Panc1 (cell line): ENCODE data around the gene RBM14. TPM values are rescaled to one million over a fixed set of nuclear protein-coding genes. Genes with fewer than 3 reads are reported as not detected.

Experiments used
- ATAC-seq: fragments of 200-7000 bp; cut with Tn5 transposase; 2 replicates; pipeline ENCODE4 v1.9.1; 2020; ENCODE audit warnings: mild to moderate bottlenecking, moderate library complexity
- BruUV-seq: library from RNA; stranded (reverse); fragments of 400-500 nt; replicated peaks from 2 replicates; lab custom pipeline; 2021; lab: Mats Ljungman, UMichigan
- CTCF ChIA-PET: fragments of 300-600 bp; sonication (Branson Sonifier 250); formaldehyde crosslinking; loops from one replicate; lab custom pipeline; 2022; ENCODE audit warnings: antibody characterized with exemption; lab: Charles Lee
- POLR2A ChIA-PET: fragments of 300-600 bp; sonication (Branson Sonifier 250); formaldehyde crosslinking; loops from one replicate; lab custom pipeline; 2022; ENCODE audit warnings: antibody characterized with exemption; lab: Charles Lee
- DNase-seq: peaks from one replicate; pipeline ENCODE4 v3.0.0-alpha.2; 2010; ENCODE audit warnings: low read depth, low spot score
- H3K27ac ChIP-seq: 2 replicates; pipeline ENCODE4 v1.5.1; 2011; ENCODE audit warnings: mild to moderate bottlenecking, low read length, inconsistent platforms
- H3K27me3 ChIP-seq: fragments of 200-500 bp; sonication (Bioruptor generic); 2 replicates; pipeline ENCODE4 v1.6.0; 2014; ENCODE audit warnings: low read length, inconsistent platforms; ENCODE audit not compliant: control insufficient read depth, insufficient read depth
- H3K36me3 ChIP-seq: fragments of 200-500 bp; sonication (Bioruptor generic); 2 replicates; pipeline ENCODE4 v1.5.1; 2014; ENCODE audit warnings: inconsistent platforms, mild to moderate bottlenecking, low read length, moderate library complexity; ENCODE audit not compliant: control insufficient read depth, insufficient read depth
- H3K4me1 ChIP-seq: 2 replicates; pipeline ENCODE4 v1.5.1; 2011; ENCODE audit warnings: inconsistent platforms, mild to moderate bottlenecking, low read length, moderate library complexity; ENCODE audit not compliant: control insufficient read depth, insufficient read depth
- H3K4me3 ChIP-seq, 2 experiments: 2 replicates each; pipeline ENCODE4 v1.5.1; 2011 to 2012; ENCODE audit warnings: low read depth in 2 of 2, low read length in 2 of 2, mild to moderate bottlenecking in 2 of 2, inconsistent platforms in 1 of 2, moderate library complexity in 1 of 2
- H3K9me3 ChIP-seq: fragments of 200-500 bp; sonication (Bioruptor generic); 2 replicates; pipeline ENCODE4 v1.5.1; 2014; ENCODE audit warnings: low read depth, mild to moderate bottlenecking, inconsistent platforms, low read length, moderate library complexity; ENCODE audit not compliant: control insufficient read depth, insufficient read depth
- CTCF ChIP-seq: fragments of 450-650 bp; IDR thresholded peaks from 2 replicates; pipeline ENCODE4 v1.5.1; 2017; ENCODE audit warnings: mild to moderate bottlenecking
- POLR2AphosphoS5 ChIP-seq: IDR thresholded peaks from 2 replicates; pipeline ENCODE4 v1.6.1; 2012; ENCODE audit warnings: mild to moderate bottlenecking, low read depth, low read length, moderate library complexity
- REST ChIP-seq, 2 experiments: IDR thresholded peaks; 2 replicates each; pipeline ENCODE4 v1.6.1; 2011 to 2012; ENCODE audit warnings: low read depth in 2 of 2, control low read depth in 1 of 2, low read length in 1 of 2, mild to moderate bottlenecking in 1 of 2, moderate library complexity in 1 of 2; ENCODE audit not compliant: insufficient read depth in 1 of 2
- SIN3A ChIP-seq: IDR thresholded peaks from 2 replicates; pipeline ENCODE4 v1.6.1; 2012; ENCODE audit warnings: low read depth, mild to moderate bottlenecking, low read length, moderate library complexity, borderline replicate concordance; ENCODE audit not compliant: insufficient read depth
- TCF7L2 ChIP-seq: IDR thresholded peaks from 2 replicates; pipeline ENCODE4 v1.6.1; 2011; ENCODE audit warnings: mild to moderate bottlenecking, low read depth, low read length, inconsistent platforms
- in situ Hi-C: cut with HindIII; loops from 2 replicates; pipeline ENCODE4 v1.10.0; 2016; ENCODE audit warnings: low sequenced_read_pairs, low pct_unique_long_range_greater_than_20kb
- intact Hi-C: fragments of 100-400 bp; cut with micrococcal nuclease; formaldehyde crosslinking; loops from one replicate; pipeline ENCODE4 v1.10.0; 2022; ENCODE audit not compliant: unreplicated experiment
- total RNA-seq: library from RNA; stranded (reverse); gene quantifications from one replicate; pipeline ENCODE4 v1.2.1, GENCODE V29; 2021; ENCODE audit not compliant: unreplicated experiment

Gene RBM14
- total RNA-seq, 1 experiment from 2014 or later: 93.9 TPM

- BruUV-seq: no TSS peak
- intact Hi-C loops (no loop called here), in situ Hi-C loops (loop anchor here (5.0 kb wide), 1 partner anchor 53 kb away; the partner anchor contains the start of gene RBM4B)
- Histone ChIP-seq H3K9me3 (no peaks in the 10 kb centered on the region), H3K36me3 (peaks cover 43% of the 10 kb centered on the region), H3K4me1 (peaks cover 19% of the 10 kb centered on the region), H3K27ac (no peak overlapping the region), H3K27me3 (no peaks in the 10 kb centered on the region), H3K4me3 (no peak overlapping the region)
- no peak for DNase-seq
- POLR2A ChIA-PET: no interaction called here
- TF ChIP-seq REST (IDR thresholded peaks at IDR 0.05; ENCODE audit: insufficient read depth in 1 of 2, low read depth in 2 of 2, low read length in 1 of 2): no peak
- TF ChIP-seq TCF7L2: no peak
- TF ChIP-seq CTCF: no peak
- TF ChIP-seq POLR2AphosphoS5: no peak
- no peak for TF ChIP-seq SIN3A
- CTCF ChIA-PET: no interaction called here
- ATAC-seq: no peak
Observed at GRCh38 chr11:66624450-66624849, 8.0 kb downstream of the RBM14 start.

GRCh38 chr11:66625041-66625751 lies 8.8 kb downstream of the RBM14 start:
- H3K36me3 ChIP-seq: peaks cover 46% of the 10 kb centered on the region
- TF ChIP-seq TCF7L2 (no peak), POLR2AphosphoS5 (no peak), REST (IDR thresholded peaks at IDR 0.05; ENCODE audit: insufficient read depth in 1 of 2, low read depth in 2 of 2, low read length in 1 of 2) (no peak), SIN3A (no peak), CTCF (no peak)
- H3K4me3 ChIP-seq: no peak overlapping the region
- no peak for DNase-seq
- in situ Hi-C loops (no loop called here), intact Hi-C loops (no loop called here)
- no peaks in the 10 kb centered on the region for H3K27me3 ChIP-seq
- no peak overlapping the region for H3K27ac ChIP-seq
- BruUV-seq: no TSS peak
- ATAC-seq: no peak
- ChIA-PET POLR2A (no interaction called here), CTCF (no interaction called here)
- H3K4me1 ChIP-seq: peaks cover 15% of the 10 kb centered on the region
- H3K9me3 ChIP-seq: no peaks in the 10 kb centered on the region
